Body of pancreas (tissue), 4 donors: Measurements from ENCODE around the gene NIN. TPM values are rescaled to one million over a fixed set of nuclear protein-coding genes. Genes with fewer than 3 reads are reported as not detected.
A peak's percentile ranks its signal among the peaks of the same experiment; 100 is the strongest.

ENCODE experiments used
- ATAC-seq: fragments of 150-250 bp; one replicate; pipeline ENCODE4 v1.9.1; 2016
- DNase-seq, 4 donors: peaks; one replicate each; pipeline ENCODE4 v3.0.0-alpha.2; 2019
- H3K27ac ChIP-seq, 4 donors: fragments of 200-600 bp; sonication (generic); 1 replicate in 3 of 4; 2 replicates in 1 of 4; pipeline versions ENCODE4 v1.5.1 to v1.6.1; 2016 to 2019; ENCODE audit warnings: mild to moderate bottlenecking in 1 of 4, mixed read lengths in 1 of 4, moderate library complexity in 1 of 4
- H3K27me3 ChIP-seq, 2 donors: fragments of 200-600 bp; sonication (generic); one replicate each; pipeline ENCODE4 v1.6.0; 2016; ENCODE audit warnings: mild to moderate bottlenecking in 1 of 2
- H3K36me3 ChIP-seq, 2 donors: fragments of 200-600 bp; sonication (generic); replicated peaks in 1 of 2; 2 replicates each; pipeline ENCODE4 v1.5.1; 2016; ENCODE audit warnings: low read depth in 2 of 2; ENCODE audit not compliant: insufficient read depth in 1 of 2
- H3K4me1 ChIP-seq: fragments of 200-600 bp; sonication (generic); one replicate; pipeline ENCODE4 v1.6.0; 2016
- H3K4me3 ChIP-seq, 2 donors: fragments of 200-600 bp; sonication (generic); 1 replicate in 1 of 2; 2 replicates in 1 of 2; pipeline ENCODE4 v1.5.1; 2016 to 2019
- H3K9me3 ChIP-seq, 3 donors: fragments of 200-600 bp; sonication (generic); 1 replicate in 2 of 3; 2 replicates in 1 of 3; pipeline ENCODE4 v1.5.1; 2016
- CTCF ChIP-seq, 7 experiments: fragments of 450-650 bp in 4 of 7; fragments of 200-600 bp in 3 of 7; sonication (generic) in 3 of 7; IDR thresholded peaks; one replicate each; pipeline ENCODE4 v1.5.1; 2016 to 2019; ENCODE audit warnings: antibody characterized with exemption in 7 of 7
- POLR2A ChIP-seq, 3 donors: fragments of 450-650 bp; IDR thresholded peaks; one replicate each; pipeline ENCODE4 v1.6.1; 2016; ENCODE audit warnings: antibody characterized with exemption in 3 of 3, mild to moderate bottlenecking in 2 of 3
- WGBS, 2 donors: methylation state at CpG; one replicate each; pipeline ENCODE4 v1.1.5; 2017; 5-methylcytosine and 5-hydroxymethylcytosine counted together
- intact Hi-C: fragments of 100-400 bp; cut with DNase I; formaldehyde crosslinking; loops from one replicate; pipeline ENCODE4 v1.15.1; 2023
- total RNA-seq, 2 donors: library from RNA; depleted of rRNA; stranded (reverse); fragments of >200 nt; gene quantifications; one replicate each; pipeline ENCODE4 v1.1.0, GENCODE V29; 2016

The NIN gene
- total RNA-seq, 2 donors from 2014 or later: 6.6 to 16.9 TPM

DNA sequence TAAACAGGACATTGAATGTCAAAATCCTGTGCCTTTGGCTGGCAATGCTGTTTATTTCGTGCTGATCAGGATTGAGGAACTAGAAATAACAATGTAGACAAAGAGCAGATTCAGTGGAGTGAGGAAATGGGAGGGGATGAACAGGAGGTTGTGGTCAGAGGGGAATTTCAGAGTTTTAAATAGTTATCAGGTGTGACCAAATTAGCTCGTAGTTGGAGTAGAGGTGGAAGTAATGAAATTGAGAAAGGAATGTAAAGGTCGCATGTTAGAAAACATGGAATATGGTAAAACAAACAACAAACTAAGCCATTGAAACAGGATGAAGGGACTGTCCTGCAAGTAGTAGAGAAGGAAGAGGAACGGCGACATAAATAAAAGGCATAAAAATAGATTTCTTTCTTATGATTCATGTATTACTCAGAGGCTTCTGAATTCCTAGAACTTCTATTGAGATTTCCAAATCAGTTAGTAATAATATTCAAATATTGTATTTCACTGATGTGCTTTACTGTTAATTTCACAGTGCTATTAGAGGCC, 153.4 kb downstream of the NIN start:
- Histone ChIP-seq H3K27ac (peak overlapping the region in 2 of 4 donors; percentile 5 to 24), H3K27me3 (no peaks in the 10 kb centered on the region), H3K36me3 (no peaks in the 10 kb centered on the region), H3K9me3 (no peaks in the 10 kb centered on the region), H3K4me1 (peaks cover 5% of the 10 kb centered on the region), H3K4me3 (no peak overlapping the region)
- TF ChIP-seq CTCF (IDR thresholded peaks at IDR 0.05) (no peak), POLR2A (IDR thresholded peaks at IDR 0.05) (no peak)
- no peak for DNase-seq
- WGBS, 2 donors: 44 to 58% methylated on average over 5 of the region's 5 CpGs
- no peak for ATAC-seq
- intact Hi-C loops: no loop called here

GRCh38 chr14:50676814-50677516, 154.0 kb downstream of the NIN start:
- Histone ChIP-seq H3K27ac (peak overlapping the region in 2 of 4 donors; percentile 5 to 24), H3K4me1 (peaks cover 5% of the 10 kb centered on the region), H3K36me3 (no peaks in the 10 kb centered on the region), H3K9me3 (no peaks in the 10 kb centered on the region), H3K4me3 (no peak overlapping the region), H3K27me3 (no peaks in the 10 kb centered on the region)
- no peak for DNase-seq
- no peak for ATAC-seq
- TF ChIP-seq CTCF (IDR thresholded peaks at IDR 0.05) (no peak), POLR2A (IDR thresholded peaks at IDR 0.05) (no peak)
- intact Hi-C loops: no loop called here
- 76 to 91% methylated on average over 7 of the region's 7 CpGs for WGBS, 2 donors

GRCh38 chr14:50675597-50675996, 155.4 kb downstream of the NIN start:
- H3K4me3 ChIP-seq: no peak overlapping the region
- H3K36me3 ChIP-seq: no peaks in the 10 kb centered on the region
- intact Hi-C loops: no loop called here
- peaks cover 5% of the 10 kb centered on the region for H3K4me1 ChIP-seq
- H3K9me3 ChIP-seq: no peaks in the 10 kb centered on the region
- no peak for TF ChIP-seq CTCF (IDR thresholded peaks at IDR 0.05)
- no peak for TF ChIP-seq POLR2A (IDR thresholded peaks at IDR 0.05)
- 83 to 94% methylated on average over 2 of the region's 2 CpGs for WGBS, 2 donors
- no peak overlapping the region for H3K27ac ChIP-seq
- ATAC-seq (no peak), DNase-seq (no peak)
- no peaks in the 10 kb centered on the region for H3K27me3 ChIP-seq

- no peak overlapping the region for H3K4me3 ChIP-seq
- no peak overlapping the region for H3K27ac ChIP-seq
- intact Hi-C loops: no loop called here
- TF ChIP-seq CTCF (IDR thresholded peaks at IDR 0.05): no peak
- H3K4me1 ChIP-seq: peaks cover 14% of the 10 kb centered on the region
- H3K36me3 ChIP-seq: no peaks in the 10 kb centered on the region
- WGBS, 2 donors: 92 to 93% methylated on average over 6 of the region's 6 CpGs
- DNase-seq (no peak), ATAC-seq (no peak)
- H3K9me3 ChIP-seq: no peaks in the 10 kb centered on the region
- no peaks in the 10 kb centered on the region for H3K27me3 ChIP-seq
Observed at GRCh38 chr14:50670866-50671256, 160.1 kb downstream of the NIN start.
